HG03159 (cell line): ENCODE data around the gene SIM2.

Experiments used
- ATAC-seq: cut with Tn5 transposase; IDR thresholded peaks from one replicate; pipeline ENCODE4 v1.9.1; 2021; ENCODE audit warnings: mild to moderate bottlenecking, moderate library complexity; ENCODE audit not compliant: unreplicated experiment

The SIM2 gene

DNA sequence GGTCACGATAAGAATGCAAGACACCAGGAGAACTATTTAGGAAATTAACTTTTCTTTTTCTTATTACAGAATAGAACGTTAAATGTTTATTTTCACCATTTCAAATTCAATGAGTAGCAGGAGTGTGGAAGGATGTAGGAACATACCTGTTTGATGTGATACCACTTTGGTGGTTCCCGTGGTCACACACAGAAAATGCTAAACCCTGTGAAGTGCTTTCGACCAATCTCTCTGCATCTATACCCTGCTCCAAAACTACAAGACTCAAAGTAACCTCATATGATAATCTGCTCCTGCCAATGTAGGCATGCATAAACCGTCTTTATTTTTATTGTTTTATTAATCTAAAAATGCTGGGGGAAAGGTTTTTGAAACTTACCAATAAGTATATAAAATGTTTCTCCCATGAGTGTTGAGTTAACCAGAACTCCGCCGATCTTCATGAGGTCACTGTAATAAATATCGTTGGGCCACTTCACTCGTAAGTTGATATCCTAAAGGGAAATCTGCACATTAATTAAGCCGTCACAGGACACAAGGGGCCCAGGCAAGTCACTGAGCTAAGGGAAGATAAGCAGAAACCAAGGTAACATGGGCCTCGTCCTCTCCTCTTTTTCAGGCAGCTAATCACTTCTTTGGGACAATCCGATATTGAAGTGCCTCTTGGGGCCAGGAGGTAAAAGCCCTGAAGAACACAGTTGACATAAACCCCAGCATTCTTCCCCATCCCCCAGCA, 60.6 kb downstream of the SIM2 start:
- ATAC-seq: no peak

DNA sequence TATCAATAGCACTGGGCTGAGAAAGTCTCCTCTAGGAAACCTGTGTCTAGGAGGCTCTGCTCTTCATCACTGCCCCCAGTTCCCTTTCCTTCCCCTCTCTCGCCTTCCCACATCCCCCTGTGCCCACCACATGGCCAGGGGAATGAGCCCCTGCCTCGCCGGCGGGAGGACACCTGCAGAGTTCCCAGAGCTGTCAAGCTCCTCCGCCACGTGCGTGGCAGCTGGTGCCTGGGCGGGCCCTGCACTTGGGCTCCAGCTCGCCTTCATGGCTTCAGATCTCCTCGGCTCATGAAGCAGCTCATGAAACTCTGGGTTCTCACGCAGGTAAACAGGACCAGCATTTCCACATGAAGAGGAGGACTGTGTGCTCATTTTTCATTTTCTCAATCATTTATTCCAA, 62.8 kb downstream of the SIM2 start:
- no peak for ATAC-seq

DNA sequence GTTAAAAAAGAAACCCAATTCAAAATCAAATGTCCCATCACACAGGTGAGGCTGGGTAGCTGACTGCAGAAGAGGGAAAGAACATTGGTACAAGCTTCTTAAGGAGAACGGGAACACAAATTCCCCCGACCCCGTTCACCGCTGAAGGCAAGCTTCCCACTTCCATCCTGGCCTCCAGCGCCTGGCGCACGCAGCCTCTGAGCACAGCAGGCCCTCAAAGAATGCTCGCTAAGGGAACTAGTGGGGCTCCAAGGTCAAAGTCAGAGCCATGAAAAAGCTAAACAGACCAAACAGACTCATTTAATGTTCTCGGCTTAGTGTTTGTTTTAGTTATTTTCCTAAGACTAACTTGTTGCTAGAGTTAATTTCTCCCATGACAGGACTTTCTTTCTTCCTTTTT, 63.7 kb downstream of the SIM2 start:
- ATAC-seq: no peak

DNA sequence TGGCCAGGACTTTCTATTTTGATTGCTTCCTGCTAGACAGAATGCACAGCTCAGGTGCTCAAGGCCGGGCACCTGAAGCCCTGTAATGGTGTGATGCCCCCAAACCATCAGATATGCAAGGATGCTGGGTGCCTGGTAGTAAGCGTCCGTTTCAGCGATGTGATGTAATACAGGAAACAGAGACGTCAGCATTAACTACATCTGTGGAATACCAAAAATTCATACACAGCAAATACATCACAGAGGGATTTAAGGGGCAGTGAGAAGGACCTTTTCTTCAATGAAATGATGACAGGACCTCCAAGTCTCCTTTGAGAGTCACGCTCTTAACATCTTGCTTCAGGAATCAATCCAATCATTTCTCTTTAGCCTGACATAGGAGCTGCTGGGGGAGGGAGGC, 64.4 kb downstream of the SIM2 start:
- no peak for ATAC-seq

DNA sequence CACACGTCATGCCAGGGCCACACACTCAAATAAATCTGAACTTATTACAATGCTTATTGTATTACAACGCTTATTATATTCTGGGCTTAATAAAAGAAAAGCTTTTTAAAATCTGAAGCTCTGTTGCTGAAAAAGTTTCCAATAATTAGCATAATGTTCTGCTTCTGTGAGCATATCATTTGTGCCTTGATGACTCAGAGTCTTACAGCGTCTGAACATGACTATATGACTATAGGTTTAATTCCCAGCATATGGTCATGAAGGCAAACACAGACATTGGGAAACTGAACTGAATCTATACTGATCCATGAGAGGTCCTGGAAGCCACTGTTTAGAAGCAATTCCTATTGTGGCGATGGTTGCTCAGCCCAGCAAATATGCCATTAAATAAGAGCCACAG, 66.3 kb downstream of the SIM2 start:
- ATAC-seq: no peak

DNA sequence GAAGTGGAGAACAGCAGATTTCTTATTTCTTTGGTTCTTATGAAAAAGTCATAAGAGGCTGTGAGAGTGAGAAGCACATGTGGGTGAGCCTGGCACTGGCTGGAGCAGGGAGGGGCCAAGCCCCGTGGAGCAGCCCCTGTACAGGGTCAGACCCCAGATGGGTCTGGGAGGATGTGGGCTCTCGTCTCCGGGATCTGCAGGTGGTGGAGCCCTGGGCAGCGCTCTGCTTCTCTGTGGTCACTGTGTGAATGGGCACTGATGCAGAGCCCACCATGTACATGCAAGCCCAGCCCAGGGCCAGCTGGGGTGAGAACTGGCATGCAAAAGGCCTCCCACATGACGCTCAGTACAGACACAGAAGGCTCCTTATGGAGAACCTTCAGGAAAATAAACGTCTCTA, 67.6 kb downstream of the SIM2 start:
- ATAC-seq: no peak

DNA sequence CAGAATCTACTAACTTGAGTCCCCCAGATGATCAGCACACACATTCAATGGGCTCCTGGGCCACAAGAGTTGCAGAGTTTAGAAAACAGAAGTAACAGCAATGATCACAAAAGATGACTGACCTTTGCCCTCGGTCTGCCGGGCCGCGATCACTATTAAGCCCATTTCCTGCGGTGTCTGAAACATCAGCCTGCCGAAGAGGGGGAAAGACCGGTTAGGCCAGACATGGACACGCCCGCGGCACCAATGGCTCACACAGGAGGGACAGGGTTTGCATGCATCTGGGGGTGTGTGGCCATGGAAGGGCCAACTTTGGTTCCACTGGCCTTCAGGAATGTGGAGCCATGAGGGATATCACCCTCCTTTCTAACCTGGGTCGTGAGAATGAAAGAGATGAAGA, 68.2 kb downstream of the SIM2 start:
- no peak for ATAC-seq

DNA sequence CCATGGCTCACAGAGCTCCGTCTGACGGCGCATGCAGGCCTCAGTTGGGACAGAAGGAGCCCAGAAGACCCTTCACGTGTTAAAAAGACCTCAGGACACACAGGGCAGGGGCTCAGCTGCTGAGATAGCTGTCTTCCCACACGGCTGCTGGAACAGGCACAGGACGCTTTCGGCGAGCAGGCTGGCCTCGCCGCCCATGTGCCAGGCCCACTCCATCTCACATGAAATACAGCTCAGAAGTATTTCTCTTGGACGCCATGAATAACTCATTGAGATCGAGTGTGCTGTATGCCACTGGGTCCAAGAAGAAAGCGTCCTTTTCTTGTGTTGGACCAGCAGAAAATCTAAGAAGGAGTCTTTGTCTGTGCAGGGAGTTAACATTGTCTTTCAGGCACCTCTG, 69.6 kb downstream of the SIM2 start:
- no peak for ATAC-seq

DNA sequence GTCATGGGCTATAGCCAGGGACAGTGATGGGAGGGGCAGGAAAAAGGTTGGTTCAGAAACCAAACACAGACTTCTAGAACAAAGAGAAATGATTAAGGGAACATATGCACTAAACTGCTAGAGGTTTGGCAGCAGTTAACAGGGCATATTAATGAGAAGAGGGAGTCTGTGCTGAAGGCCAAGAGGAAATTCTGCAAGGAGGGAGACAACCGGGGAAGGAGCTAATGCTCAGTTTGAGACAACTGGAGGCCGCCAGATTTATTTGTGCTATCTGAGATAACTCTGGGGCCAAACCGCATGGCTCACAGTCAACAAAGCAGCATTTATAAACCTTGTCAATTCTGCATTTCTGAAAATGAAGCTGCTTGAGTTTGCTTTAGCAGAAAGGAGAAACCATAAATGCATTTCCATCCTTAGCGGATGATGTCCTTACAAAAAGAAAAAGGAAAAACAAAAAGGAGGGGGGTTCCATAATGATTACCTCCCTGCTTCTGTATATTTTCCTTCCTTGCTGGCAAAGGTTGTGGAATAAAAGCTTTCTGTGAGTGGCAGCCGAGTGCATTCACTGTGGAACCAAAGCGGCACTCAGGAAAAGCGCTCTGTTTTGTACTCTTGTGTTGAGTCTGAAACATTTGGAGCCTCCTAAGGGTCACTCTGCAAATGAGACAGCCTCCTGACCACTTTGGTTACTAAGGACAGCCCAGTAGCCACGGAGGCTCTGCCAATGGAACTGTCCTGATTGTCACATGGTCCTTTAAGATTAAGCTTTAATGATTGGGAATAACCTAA, 70.3 kb downstream of the SIM2 start:
- ATAC-seq: no peak

DNA sequence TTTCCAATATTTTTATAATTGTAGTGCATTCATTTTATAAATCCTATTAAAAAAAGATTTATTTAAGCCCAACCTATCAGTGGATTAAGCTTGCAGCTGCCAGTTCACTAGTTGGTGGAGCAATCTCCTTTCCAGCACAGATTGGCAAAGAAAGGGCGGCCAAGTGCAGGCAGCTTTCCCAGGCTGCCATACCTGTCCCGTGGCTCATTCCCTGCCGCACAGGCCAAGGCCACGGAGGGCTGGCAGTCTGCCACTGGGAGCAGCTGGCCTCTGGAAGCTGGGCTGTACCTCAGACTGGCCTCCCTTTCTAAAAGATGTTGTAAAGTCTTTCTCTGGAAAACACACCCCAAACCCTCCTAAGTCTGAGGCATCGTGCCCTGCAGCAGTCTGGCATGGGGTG, 74.2 kb downstream of the SIM2 start:
- no peak for ATAC-seq

DNA sequence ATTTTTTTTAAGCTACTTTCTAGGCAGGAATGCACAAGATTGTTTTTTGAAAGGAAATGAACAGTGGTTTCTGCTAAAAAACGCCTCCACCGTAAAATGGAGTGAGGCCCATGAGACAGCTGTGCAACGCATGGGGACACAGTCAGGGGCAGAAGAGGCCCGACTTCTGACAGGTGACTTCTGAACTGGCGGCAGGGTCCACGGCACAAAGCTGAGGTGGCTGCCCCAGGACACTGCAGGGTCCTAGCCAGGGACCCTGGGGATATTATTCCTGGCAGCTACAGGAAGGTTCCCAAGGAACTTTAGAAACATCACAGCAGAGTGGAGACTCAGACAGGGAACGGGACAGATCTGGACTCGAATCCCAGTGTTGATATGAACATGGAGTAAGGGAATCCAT, 75.1 kb downstream of the SIM2 start:
- no peak for ATAC-seq

DNA sequence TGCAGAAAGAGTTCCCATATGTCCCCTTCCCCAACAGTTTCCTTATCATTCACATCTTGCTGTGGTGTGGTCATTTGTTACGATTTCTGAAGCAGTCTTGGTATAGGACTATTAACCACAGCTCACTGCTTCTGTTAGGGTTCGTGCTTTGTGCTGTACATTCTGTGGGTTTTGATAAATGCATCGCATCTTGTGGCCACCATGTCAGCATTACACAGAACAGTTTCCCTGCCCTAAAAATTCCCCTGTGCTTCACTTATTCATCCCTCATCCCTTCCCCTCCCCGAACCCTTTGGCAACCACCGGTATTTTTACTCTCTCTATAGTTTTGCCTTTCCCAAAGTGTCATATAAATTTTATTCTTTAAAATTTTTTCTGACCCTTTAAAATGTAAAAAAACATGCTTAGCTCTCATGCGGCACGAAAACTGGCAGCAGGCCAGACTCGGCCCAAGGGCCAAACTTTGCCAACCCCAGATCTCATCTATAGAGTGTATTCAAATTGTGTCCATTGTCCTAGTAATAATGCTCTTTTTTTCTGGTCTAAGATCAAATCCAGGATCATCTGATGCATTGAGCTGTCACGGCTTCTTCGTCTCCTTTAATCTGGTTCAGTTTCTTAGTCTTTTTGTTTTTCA, 78.2 kb downstream of the SIM2 start:
- no peak for ATAC-seq

DNA sequence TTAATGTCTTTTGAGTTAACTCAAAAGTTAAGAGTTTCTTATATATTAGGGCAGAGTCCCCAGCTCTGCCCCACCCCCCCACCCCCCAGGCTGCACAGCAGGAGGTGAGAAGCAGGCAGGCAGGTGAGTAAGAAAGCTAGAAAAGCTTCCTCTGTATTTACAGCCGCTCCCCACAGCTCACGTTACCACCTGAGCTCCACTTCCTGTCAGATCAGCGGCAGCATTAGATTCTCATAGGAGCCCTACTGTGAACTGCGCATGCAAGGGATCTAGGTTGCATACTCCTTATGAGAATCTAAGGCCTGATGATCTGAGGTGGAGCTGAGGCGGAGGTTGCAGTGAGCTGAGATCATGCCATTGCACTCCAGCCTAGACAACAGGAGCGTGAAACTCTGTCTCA, 81.9 kb downstream of the SIM2 start:
- ATAC-seq: no peak

DNA sequence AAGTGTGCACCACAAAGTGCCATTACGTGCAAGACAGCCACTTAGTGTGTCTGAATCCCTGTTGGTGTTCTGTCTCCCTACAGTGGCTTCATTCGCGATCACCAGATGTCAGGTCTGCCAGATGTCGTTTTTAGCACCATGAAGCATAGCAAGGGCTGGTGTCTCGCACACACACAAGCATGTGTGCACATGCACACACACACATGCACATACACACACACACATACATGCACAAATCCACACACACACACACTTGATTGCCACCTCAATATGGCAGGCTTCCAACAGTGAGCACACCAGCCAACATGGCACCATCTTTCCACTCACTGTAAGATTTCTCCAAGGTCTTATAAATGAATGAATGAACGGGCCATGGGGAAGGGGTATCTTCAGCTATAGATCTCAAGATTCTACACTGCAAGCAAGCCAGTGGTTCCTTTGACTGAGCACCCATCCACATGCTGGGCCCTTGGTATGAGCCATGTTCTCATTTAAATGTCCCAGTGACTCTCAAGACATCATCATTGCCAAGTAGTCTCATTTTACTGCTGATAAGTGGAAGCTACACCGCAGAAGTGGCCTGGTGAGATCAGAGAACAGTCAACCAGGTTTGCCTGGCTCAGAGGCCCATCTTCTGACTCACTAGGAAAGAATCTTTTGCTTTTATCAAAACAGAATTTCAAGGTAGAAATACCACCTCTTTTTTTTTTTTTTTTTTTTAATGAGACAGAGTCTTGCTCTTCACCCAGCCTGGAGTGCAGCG, 84.9 kb downstream of the SIM2 start:
- ATAC-seq: no peak

DNA sequence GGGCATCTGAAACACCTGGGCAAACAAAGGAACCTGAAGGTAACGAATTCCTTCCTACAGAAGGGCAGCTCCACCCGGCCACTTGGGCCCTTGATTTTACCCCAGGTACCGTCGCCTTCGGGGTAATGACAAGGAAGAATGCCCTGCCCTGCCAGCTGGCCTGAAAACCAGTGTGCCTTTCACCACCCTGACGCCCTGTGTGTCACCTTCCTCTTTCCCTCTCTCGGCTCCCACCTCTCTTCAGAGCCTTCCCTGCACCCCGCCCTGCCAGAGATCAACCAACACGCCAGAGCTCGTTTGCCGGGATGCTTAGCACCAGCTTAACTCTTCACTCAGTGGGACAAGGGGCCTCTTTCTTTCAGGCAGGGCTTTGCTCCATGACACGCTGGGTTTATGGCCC, 86.0 kb downstream of the SIM2 start:
- no peak for ATAC-seq

DNA sequence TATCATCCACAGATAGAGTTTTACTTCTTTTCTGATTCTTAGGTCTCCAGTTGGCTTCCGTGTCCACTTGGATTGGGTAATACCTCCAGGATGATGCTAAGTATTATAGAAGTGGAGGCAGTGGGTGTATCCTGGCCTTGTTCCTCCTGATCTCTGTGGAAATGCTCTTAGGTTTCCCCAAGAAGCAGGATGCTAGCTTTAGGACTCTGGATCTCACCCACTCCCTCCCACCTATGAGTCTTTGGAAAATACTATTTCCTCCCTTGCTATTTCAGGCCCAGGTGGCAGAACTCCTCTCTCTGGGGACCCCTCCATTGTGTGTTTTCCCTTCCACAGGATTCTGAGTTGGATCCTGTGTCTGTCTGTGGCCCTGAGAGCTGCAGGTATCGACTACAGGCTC, 86.7 kb downstream of the SIM2 start:
- no peak for ATAC-seq

DNA sequence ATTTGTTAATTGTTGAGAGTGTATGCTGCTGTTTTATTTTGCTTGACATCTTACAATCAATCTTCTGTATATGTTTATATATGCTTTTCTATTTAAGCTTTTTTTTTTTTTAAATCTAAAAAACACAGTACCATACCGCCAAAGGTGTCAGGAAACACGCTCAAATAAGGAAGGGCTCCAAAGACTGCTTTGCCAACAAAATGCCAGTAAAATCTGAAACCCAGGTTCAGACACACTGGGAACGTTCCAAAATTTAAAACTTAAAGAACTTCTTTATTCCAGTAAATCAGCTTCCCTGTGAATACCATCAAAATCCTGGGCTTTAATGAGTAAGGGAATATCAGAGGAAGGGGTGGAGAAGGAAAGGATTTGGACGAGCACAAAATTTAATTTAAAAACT, 87.3 kb downstream of the SIM2 start:
- ATAC-seq: no peak

DNA sequence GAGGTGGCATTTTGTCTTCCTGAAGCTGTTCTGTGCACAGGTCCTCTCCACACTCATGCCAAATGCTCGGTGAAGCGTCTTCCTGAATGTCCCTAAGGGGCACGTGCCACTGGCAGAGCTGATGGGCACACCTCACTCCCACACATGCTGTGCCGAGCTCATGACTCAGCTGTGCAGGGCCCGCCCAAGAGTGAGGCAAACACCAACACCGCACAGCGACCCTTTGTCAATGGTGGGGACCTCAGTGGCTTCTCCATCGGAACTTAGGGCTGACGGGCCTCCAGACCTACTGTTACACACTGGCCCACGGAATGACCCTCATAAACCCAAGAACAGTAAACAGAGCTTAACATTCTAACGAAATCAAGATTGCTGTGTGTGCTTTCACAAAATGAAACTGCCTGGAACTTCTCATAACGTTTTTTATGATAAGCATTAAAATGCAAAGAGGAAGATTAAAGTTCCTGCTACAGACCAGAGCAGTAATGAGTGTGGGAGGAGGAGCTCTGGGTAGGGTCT, 89.3 kb downstream of the SIM2 start:
- ATAC-seq: no peak

DNA sequence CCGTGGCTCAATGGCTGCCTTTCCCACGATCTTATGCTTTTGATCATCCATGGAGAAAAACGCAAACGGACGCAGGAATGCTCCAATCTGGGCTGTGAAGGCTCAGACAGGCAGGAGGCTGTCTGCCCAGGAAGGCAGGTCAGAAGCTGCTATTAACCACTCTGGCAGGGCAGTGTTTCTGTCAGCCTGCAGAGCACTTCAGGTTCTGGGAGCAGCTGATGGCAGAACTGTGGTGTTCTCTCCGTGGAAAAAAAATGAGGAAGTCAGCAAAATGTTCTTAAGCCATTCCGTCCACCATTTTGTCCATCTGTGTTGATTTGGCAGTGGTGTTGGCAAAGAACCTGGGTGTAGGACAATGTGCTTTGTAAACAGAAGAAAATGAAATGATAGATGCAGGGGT, 91.7 kb downstream of the SIM2 start:
- ATAC-seq: no peak

DNA sequence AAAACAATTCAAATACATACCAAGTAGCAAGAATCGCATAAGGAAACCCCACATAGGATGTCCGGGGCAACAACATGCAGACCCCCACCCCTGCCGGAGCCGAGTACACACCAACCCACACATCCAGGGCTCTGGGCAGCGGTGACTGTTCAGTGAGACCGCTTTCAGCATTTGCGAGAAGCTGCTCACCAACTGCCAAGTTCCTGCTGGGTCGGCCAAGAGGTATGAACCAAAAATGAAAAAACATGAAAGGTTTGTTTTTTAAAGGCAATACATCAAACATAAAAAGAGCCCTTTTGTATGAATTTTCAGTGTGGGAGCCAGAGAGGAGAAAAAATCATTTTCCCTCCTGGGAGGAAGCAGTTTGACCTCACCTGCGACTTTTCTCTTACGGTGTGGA, 92.3 kb downstream of the SIM2 start:
- ATAC-seq: no peak
